Heart right ventricle (tissue), 16 donors: ENCODE data around the gene G0S2. TPM values are rescaled to one million over a fixed set of nuclear protein-coding genes. Genes with fewer than 3 reads are reported as not detected.

Source experiments
- ATAC-seq, 8 donors: fragments of 200-7000 bp; cut with Tn5 transposase; one replicate each; pipeline ENCODE4 v1.9.1; 2020; ENCODE audit warnings: mild to moderate bottlenecking in 8 of 8, moderate library complexity in 8 of 8, moderate number of reproducible peaks in 1 of 8
- DNase-seq, 2 donors: peaks; one replicate each; pipeline ENCODE4 v3.0.0-alpha.2; 2020
- H3K27ac ChIP-seq, 10 donors: fragments of 200-600 bp; sonication (generic) in 2 of 10; one replicate each; pipeline versions ENCODE4 v1.5.0 to v1.8.0; 2020 to 2022; ENCODE audit warnings: mild to moderate bottlenecking in 3 of 10
- H3K27me3 ChIP-seq, 7 donors: fragments of 200-600 bp; one replicate each; pipeline ENCODE4 v1.8.0; 2021 to 2022; ENCODE audit warnings: mild to moderate bottlenecking in 2 of 7
- H3K36me3 ChIP-seq, 9 donors: fragments of 200-600 bp; sonication (generic) in 1 of 9; one replicate each; pipeline versions ENCODE4 v1.5.0 to v1.8.0; 2020 to 2022; ENCODE audit warnings: mild to moderate bottlenecking in 2 of 9
- H3K4me1 ChIP-seq, 9 donors: fragments of 200-600 bp; sonication (generic) in 1 of 9; one replicate each; pipeline versions ENCODE4 v1.5.0 to v1.8.0; 2020 to 2022; ENCODE audit warnings: mild to moderate bottlenecking in 4 of 9
- H3K4me3 ChIP-seq, 10 donors: fragments of 200-600 bp; sonication (generic) in 2 of 10; one replicate each; pipeline versions ENCODE4 v1.5.0 to v1.8.0; 2020 to 2022; ENCODE audit warnings: mild to moderate bottlenecking in 7 of 10, moderate library complexity in 2 of 10
- H3K9me3 ChIP-seq, 11 donors: fragments of 200-600 bp in 10 of 11; sonication (generic) in 2 of 11; one replicate each; pipeline versions ENCODE4 v1.5.0 to v1.8.0; 2013 to 2022; ENCODE audit warnings: mild to moderate bottlenecking in 2 of 11, control low read depth in 1 of 11, moderate library complexity in 1 of 11
- WGBS, 2 donors: extraction: QIAGEN DNeasy Blood & Tissue Kit; methylation state at CpG; one replicate each; pipeline ENCODE4 v1.1.7; 2013; ENCODE audit warnings: inconsistent platforms in 1 of 2; 5-methylcytosine and 5-hydroxymethylcytosine counted together
- intact Hi-C, 10 donors: fragments of 100-400 bp; cut with DNase I; formaldehyde crosslinking; loops; one replicate each; pipeline versions ENCODE4 v1.11.1 to v1.14.2; 2022
- polyA plus RNA-seq, 2 donors: library from polyadenylated mRNA; stranded (reverse); fragments of 200-250 nt; gene quantifications; one replicate each; pipeline ENCODE4 v1.2.3, GENCODE V29; 2013
- total RNA-seq, 10 donors: library from RNA; stranded (reverse); fragmentation: NEBNext Ultra II Directional in 3 of 10; extraction: Animal tissue kit (Norgen Biotek cat#: 25700) in 3 of 10; gene quantifications; one replicate each; pipeline versions ENCODE4 v1.2.1 to v1.2.4, GENCODE V29; 2021 to 2023
- TF ChIP-seq, protein P1 (sequence below), 9 donors: fragments of 200-600 bp; sonication (generic) in 2 of 9; IDR thresholded peaks; one replicate each; pipeline versions ENCODE4 v1.5.0 to v1.8.0; 2021 to 2022; ENCODE audit warnings: antibody characterized with exemption in 9 of 9, mild to moderate bottlenecking in 5 of 9, moderate library complexity in 1 of 9
- donor health status: Arrhythmogenic right ventricular cardiomyopathy.
- donor health status: ischemic (EF 13 %, LVEDD 7.1; RV severe dilation, severe dysfunction).
- donor health status: healthy with polysubstance abuse.
- donor health status: DM: no; HTN: yes; CAD: no.
- donor health status: DM: no; HTN: no; CAD: no.
- donor health status: ischemic (EF 25% LVEDD 6.9; RV normal size, moderate dysfunction).
- donor health status: ischemic (EF 25% LVEDD 5.7; RV mildly dilated, moderate dysfunction).
- donor health status: healthy.
- donor health status: DM: yes; HTN: yes; CAD: no.
- donor health status: Ischemic cardiomyopathy.
- donor health status: ischemic (EF 35%, LVEDD 5.7; RV mildly dilated, moderate dysfunction).
- donor health status: nonischemic (EF 11% LVEDD 7.7; RV severe dilation, severe dysfunction).
- donor health status: DM: yes; HTN: yes; CAD: no.
- donor health status: PGD.
- donor health status: ischemic (EF 29% LVEDD 5.4; RV normal size, mild dysfunction).
- donor health status: nonischemic (EF 23%, LVEDD 6.1; RV moderate dilation, normal function).

Gene G0S2
- total and polyA plus RNA-seq, 12 donors = 75.3 to 491 (median 131) TPM

DNA sequence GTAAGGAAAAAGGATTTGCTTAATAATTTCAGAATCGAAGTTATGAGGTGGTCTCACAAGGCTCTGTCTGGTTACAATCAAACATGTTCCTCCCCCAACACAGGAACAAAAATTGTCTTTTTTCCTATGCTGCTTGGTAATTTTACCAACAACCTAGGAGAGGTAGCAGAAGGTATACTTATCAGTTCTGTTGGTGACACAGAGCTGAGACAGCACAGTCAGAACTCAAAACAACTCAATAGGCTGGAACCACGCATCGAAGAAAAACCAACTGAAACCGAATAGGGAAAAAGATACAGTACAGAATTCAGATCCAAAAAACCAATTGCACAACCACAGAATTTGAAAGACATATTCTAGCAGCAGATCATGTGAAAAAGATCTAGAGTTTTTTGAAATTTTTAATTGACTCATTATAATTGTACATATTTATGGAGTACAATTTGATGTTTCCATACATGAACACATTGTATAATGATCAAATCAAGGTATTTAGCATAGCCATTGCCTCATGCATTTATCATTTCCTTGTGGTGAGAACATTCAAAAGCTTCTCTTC lies 3.8 kb downstream of the G0S2 start:
- H3K27me3 ChIP-seq = peaks cover 0 to 72% (median 0%) of the 10 kb centered on the region in 7 donors
- 84 to 91% methylated on average over 4 of the region's 4 CpGs for WGBS, 2 donors
- no peaks in the 10 kb centered on the region for H3K36me3 ChIP-seq
- TF ChIP-seq, protein P1, sequence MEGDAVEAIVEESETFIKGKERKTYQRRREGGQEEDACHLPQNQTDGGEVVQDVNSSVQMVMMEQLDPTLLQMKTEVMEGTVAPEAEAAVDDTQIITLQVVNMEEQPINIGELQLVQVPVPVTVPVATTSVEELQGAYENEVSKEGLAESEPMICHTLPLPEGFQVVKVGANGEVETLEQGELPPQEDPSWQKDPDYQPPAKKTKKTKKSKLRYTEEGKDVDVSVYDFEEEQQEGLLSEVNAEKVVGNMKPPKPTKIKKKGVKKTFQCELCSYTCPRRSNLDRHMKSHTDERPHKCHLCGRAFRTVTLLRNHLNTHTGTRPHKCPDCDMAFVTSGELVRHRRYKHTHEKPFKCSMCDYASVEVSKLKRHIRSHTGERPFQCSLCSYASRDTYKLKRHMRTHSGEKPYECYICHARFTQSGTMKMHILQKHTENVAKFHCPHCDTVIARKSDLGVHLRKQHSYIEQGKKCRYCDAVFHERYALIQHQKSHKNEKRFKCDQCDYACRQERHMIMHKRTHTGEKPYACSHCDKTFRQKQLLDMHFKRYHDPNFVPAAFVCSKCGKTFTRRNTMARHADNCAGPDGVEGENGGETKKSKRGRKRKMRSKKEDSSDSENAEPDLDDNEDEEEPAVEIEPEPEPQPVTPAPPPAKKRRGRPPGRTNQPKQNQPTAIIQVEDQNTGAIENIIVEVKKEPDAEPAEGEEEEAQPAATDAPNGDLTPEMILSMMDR (IDR thresholded peaks at IDR 0.05) = no peak
- no peak for ATAC-seq
- peaks cover 3 to 33% (median 26%) of the 10 kb centered on the region in 9 donors for H3K4me1 ChIP-seq
- no peak overlapping the region for H3K4me3 ChIP-seq
- intact Hi-C loops = loop anchor here in 4 of 10 donors (5.0 kb wide), 1 partner anchor 37 kb away; no protein-coding TSS in a partner anchor
- no peaks in the 10 kb centered on the region for H3K9me3 ChIP-seq
- DNase-seq = no peak
- no peak overlapping the region for H3K27ac ChIP-seq

DNA sequence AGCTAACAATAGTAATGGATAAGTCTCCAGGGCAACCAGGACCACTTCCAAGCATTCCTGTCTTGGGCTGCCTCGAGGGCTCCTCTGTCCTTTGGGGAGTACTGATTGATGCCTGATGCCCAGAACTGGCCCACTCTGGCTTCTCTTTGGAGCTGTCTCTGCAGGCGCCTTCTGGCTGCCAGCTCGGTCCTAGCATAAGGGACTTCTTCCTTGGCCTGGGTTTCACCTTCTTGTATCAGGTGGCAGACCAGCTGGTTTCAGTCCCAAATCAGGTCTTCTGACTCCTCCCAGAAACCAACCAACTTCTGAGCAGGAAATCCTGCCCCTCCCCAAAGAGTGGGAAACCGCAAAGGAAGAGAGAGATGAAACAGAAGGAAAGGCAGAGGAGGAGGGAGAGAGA lies 10.6 kb downstream of the G0S2 start:
- ATAC-seq = no peak
- H3K27me3 ChIP-seq = peaks cover 0 to 28% (median 0%) of the 10 kb centered on the region in 7 donors
- H3K36me3 ChIP-seq = no peaks in the 10 kb centered on the region
- peaks cover 0 to 39% (median 30%) of the 10 kb centered on the region in 9 donors for H3K4me1 ChIP-seq
- no peak overlapping the region for H3K27ac ChIP-seq
- no peak for DNase-seq
- TF ChIP-seq, protein P1 (IDR thresholded peaks at IDR 0.05) = no peak
- intact Hi-C loops = loop anchor here in 4 of 10 donors (5.0 to 10.0 kb wide), 4 partner anchors 39 to 99 kb away; no protein-coding TSS in a partner anchor
- WGBS, 2 donors = 67 to 72% methylated on average over 4 of the region's 4 CpGs
- H3K4me3 ChIP-seq = no peak overlapping the region
- no peaks in the 10 kb centered on the region for H3K9me3 ChIP-seq

DNA sequence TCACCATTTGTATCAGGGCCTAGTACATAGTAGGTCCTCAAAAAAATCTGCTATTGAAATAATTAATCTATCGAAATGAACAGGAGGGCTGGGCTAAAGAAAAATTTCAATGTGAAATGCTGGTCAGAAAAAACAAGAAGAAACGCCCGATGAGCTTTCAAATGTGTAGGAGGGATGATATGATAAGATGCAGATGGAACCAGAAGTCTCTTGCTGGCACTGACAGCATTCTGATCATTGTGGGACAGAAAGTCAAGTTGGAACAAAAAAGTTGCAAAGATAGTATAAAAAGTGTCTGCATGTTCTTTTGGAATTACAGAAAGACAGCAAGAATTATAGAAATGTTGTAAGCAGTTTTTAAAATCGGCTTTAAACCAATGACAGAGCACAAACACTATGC lies 11.1 kb downstream of the G0S2 start:
- intact Hi-C loops = loop anchor here in 4 of 10 donors (5.0 to 10.0 kb wide), 4 partner anchors 39 to 99 kb away; no protein-coding TSS in a partner anchor
- ATAC-seq (no peak), DNase-seq (no peak)
- H3K36me3 ChIP-seq = no peaks in the 10 kb centered on the region
- no peaks in the 10 kb centered on the region for H3K9me3 ChIP-seq
- H3K4me1 ChIP-seq = peaks cover 0 to 39% (median 30%) of the 10 kb centered on the region in 9 donors
- WGBS, 2 donors = 59 to 64% methylated on average over 4 of the region's 4 CpGs
- no peak overlapping the region for H3K4me3 ChIP-seq
- peaks cover 0 to 23% (median 0%) of the 10 kb centered on the region in 7 donors for H3K27me3 ChIP-seq
- H3K27ac ChIP-seq = no peak overlapping the region
- TF ChIP-seq, protein P1 (IDR thresholded peaks at IDR 0.05) = no peak

DNA sequence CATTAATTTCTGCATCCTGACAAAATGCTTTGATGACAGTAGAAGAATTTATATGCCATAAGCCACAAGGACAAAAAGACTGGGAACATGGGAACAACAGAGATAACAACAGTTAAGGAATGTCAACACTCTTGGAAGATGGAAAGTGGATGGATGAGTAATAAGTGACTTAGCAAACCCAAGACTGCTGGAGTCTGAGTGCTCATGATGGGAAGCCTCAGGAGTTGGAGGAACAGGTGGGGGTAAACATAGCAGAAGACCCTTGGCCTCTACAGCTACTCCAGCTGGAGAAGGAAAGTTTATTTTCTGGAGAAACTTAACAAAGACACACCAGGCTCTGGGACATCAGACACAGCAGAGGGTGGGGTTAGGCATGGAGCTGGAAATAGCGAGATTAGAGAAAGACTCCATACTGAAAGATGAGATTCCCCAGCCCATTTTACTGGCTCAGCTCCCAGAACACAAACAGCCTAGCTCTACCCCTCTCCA lies 13.6 kb downstream of the G0S2 start:
- intact Hi-C loops = loop anchor here in 4 of 10 donors (5.0 to 10.0 kb wide), 4 partner anchors 41 to 101 kb away; no protein-coding TSS in a partner anchor
- H3K9me3 ChIP-seq = no peaks in the 10 kb centered on the region
- no peaks in the 10 kb centered on the region for H3K36me3 ChIP-seq
- DNase-seq = no peak
- TF ChIP-seq, protein P1 (IDR thresholded peaks at IDR 0.05) = no peak
- H3K27me3 ChIP-seq = peaks cover 0 to 3% (median 0%) of the 10 kb centered on the region in 7 donors
- peaks cover 0 to 52% (median 30%) of the 10 kb centered on the region in 9 donors for H3K4me1 ChIP-seq
- WGBS, 2 donors = 37 to 45% methylated on average over 1 of the region's 1 CpG
- H3K4me3 ChIP-seq = no peak overlapping the region
- ATAC-seq = peak; percentile 15 to 62 (median 52)
- H3K27ac ChIP-seq = peak overlapping the region in 3 of 10 donors; percentile 11 to 45 (median 36)
